B cell (primary cell): ENCODE results near the gene TMEM150A. TPM values are rescaled to one million over a fixed set of nuclear protein-coding genes. Genes with fewer than 3 reads are reported as not detected.

ENCODE experiments used
- ATAC-seq: fragments of 200-7000 bp; cut with Tn5 transposase; one replicate; pipeline ENCODE4 v1.10.0; 2021; ENCODE audit warnings: low read depth, mild to moderate bottlenecking, moderate number of reproducible peaks, moderate library complexity
- CTCF ChIA-PET: fragments of 350-600 bp; sonication (Branson Sonifier 250); formaldehyde crosslinking; loops from one replicate; lab custom pipeline; 2021; ENCODE audit warnings: antibody characterized with exemption, inconsistent platforms; lab: Charles Lee
- POLR2A ChIA-PET: fragments of 350-600 bp; sonication (Branson Sonifier 250); formaldehyde crosslinking; loops from one replicate; lab custom pipeline; 2021; ENCODE audit warnings: antibody characterized with exemption; lab: Charles Lee
- DNase-seq: peaks from one replicate; pipeline ENCODE4 v3.0.0; 2013
- H2AFZ ChIP-seq: 2 replicates; pipeline ENCODE4 v1.6.1; 2012; ENCODE audit warnings: mild to moderate bottlenecking, low read depth, low read length; ENCODE audit not compliant: insufficient read depth, poor library complexity, severe bottlenecking
- H3K27ac ChIP-seq, 2 donors: 1 replicate in 1 of 2; 2 replicates in 1 of 2; pipeline ENCODE4 v1.5.1; 2012 to 2013; ENCODE audit warnings: low read length in 2 of 2, mild to moderate bottlenecking in 2 of 2, moderate library complexity in 1 of 2
- H3K27me3 ChIP-seq, 4 experiments: fragments of 200-600 bp in 1 of 4; sonication (generic) in 1 of 4; replicated peaks in 1 of 4; 1 replicate in 2 of 4; 2 replicates in 2 of 4; pipeline versions ENCODE4 v1.6.1 to v1.7.0; 2013 to 2016; ENCODE audit warnings: low read length in 3 of 4, mild to moderate bottlenecking in 2 of 4, mixed read lengths in 1 of 4, moderate library complexity in 1 of 4; ENCODE audit not compliant: insufficient read depth in 4 of 4, control insufficient read depth in 3 of 4; ENCODE audit errors: control extremely low read depth in 1 of 4
- H3K36me3 ChIP-seq, 2 experiments: replicated peaks in 1 of 2; 1 replicate in 1 of 2; 2 replicates in 1 of 2; pipeline versions ENCODE4 v1.6.1 to v1.7.1; 2013; ENCODE audit warnings: low read length in 1 of 2; ENCODE audit not compliant: insufficient read depth in 2 of 2, control insufficient read depth in 1 of 2; ENCODE audit errors: control extremely low read depth in 1 of 2, extremely low read depth in 1 of 2
- H3K4me1 ChIP-seq, 2 donors: fragments of 200-600 bp in 1 of 2; sonication (generic) in 1 of 2; 1 replicate in 1 of 2; 2 replicates in 1 of 2; pipeline versions ENCODE4 v1.5.1 to v1.6.1; 2013 to 2017; ENCODE audit warnings: low read length in 2 of 2; ENCODE audit not compliant: control insufficient read depth in 2 of 2, insufficient read depth in 2 of 2
- H3K4me2 ChIP-seq: replicated peaks from 2 replicates; pipeline ENCODE3; 2012; ENCODE audit warnings: mild to moderate bottlenecking, low read depth, low read length; ENCODE audit not compliant: poor library complexity, severe bottlenecking
- H3K4me3 ChIP-seq, 5 experiments: fragments of 200-600 bp in 1 of 5; sonication (generic) in 1 of 5; 1 replicate in 3 of 5; 2 replicates in 2 of 5; pipeline versions ENCODE4 v1.5.1 to v1.7.0; 2011 to 2016; ENCODE audit warnings: low read length in 4 of 5, mild to moderate bottlenecking in 4 of 5, low read depth in 2 of 5, control low read depth in 1 of 5, moderate library complexity in 1 of 5; ENCODE audit not compliant: insufficient read depth in 1 of 5; ENCODE audit errors: control extremely low read depth in 1 of 5, extremely low read depth in 1 of 5
- H3K79me2 ChIP-seq: fragments of 200-600 bp; sonication (generic); one replicate; pipeline ENCODE4 v1.6.0; 2016; ENCODE audit warnings: low read length; ENCODE audit not compliant: control insufficient read depth, insufficient read depth
- H3K9ac ChIP-seq: fragments of 200-600 bp; sonication (generic); 2 replicates; pipeline ENCODE4 v1.6.1; 2017; ENCODE audit warnings: mild to moderate bottlenecking, low read length, moderate library complexity
- H3K9me3 ChIP-seq, 3 donors: one replicate each; pipeline versions ENCODE4 v1.6.1 to v1.7.1; 2013; ENCODE audit warnings: low read length in 2 of 3; ENCODE audit not compliant: control insufficient read depth in 2 of 3, insufficient read depth in 1 of 3; ENCODE audit errors: control extremely low read depth in 1 of 3
- H4K20me1 ChIP-seq: 2 replicates; pipeline ENCODE4 v1.6.0; 2012; ENCODE audit warnings: mild to moderate bottlenecking, low read length; ENCODE audit not compliant: insufficient read depth, control insufficient read depth, poor library complexity, severe bottlenecking
- H3K27ac Mint-ChIP-seq: one replicate; pipeline ENCODE4 v1.8.0; 2021; ENCODE audit warnings: mixed read lengths
- H3K27me3 Mint-ChIP-seq: one replicate; pipeline ENCODE4 v1.8.0; 2021; ENCODE audit warnings: mixed read lengths
- H3K4me1 Mint-ChIP-seq: one replicate; pipeline ENCODE4 v1.8.0; 2021; ENCODE audit warnings: mixed read lengths
- H3K4me3 Mint-ChIP-seq: one replicate; pipeline ENCODE4 v1.8.0; 2021; ENCODE audit warnings: mixed read lengths
- H3K9me3 Mint-ChIP-seq: one replicate; pipeline ENCODE4 v1.8.0; 2022; ENCODE audit warnings: mixed read lengths; ENCODE audit not compliant: insufficient read depth
- EZH2 ChIP-seq: IDR thresholded peaks from 2 replicates; pipeline ENCODE4 v1.6.1; 2012; ENCODE audit warnings: borderline replicate concordance, low read depth, mild to moderate bottlenecking, moderate library complexity, low read length; ENCODE audit not compliant: insufficient read depth, poor library complexity, severe bottlenecking
- WGBS: methylation state at CpG from one replicate; pipeline ENCODE4 v1.1.5; 2013; ENCODE audit warnings: missing lambda C conversion rate; ENCODE audit not compliant: insufficient coverage; 5-methylcytosine and 5-hydroxymethylcytosine counted together
- intact Hi-C: fragments of 100-400 bp; cut with micrococcal nuclease; formaldehyde crosslinking; loops from one replicate; pipeline ENCODE4 v1.10.0; 2022
- polyA plus RNA-seq: library from polyadenylated mRNA; depleted of rRNA; stranded (reverse); fragments of >200 nt; gene quantifications from 2 replicates; pipeline ENCODE4 v1.2.3, GENCODE V29; 2012
- total RNA-seq, 2 donors: library from RNA; stranded (reverse); fragments of 120-200 nt in 1 of 2; gene quantifications; 1 replicate in 1 of 2; 2 replicates in 1 of 2; pipeline versions ENCODE4 v1.2.3 to v1.2.4, GENCODE V29; 2013 to 2022
- TF ChIP-seq, protein P1 (sequence below): fragments of 200-600 bp; IDR thresholded peaks from one replicate; pipeline ENCODE4 v1.8.0; 2022; ENCODE audit warnings: antibody characterized with exemption, mild to moderate bottlenecking

TMEM150A gene
- total and polyA plus RNA-seq, 2 donors (not counting 1 experiment from before 2014, with no cell fraction given): 23.0 to 26.4 TPM

DNA sequence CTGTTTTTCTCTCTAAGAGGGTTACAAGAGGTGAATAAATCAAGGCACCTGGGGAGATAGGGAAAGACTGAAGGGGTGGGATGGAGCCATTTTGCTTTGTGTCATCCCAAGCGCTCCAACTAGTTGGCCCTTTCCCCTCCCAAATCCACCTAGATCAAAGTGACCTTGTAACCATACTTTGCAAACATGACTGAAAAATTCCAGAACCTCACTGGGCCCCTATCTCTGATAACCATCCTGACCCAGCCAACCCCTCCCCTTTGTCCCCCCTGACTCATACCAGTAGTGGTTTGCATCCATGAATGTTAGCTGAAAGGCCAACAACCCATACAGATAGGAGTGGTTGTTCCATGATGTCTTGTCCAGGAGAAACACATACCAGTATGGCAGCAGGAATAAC is 44.3 kb downstream of the TMEM150A start:
- no peak for DNase-seq
- ChIA-PET CTCF (interaction anchor here (1.6 kb wide), 1 partner anchor 137 kb away, joined by 3 read pairs; no protein-coding TSS in a partner anchor), POLR2A (no interaction called here)
- peaks cover 4% of the 10 kb centered on the region for H4K20me1 ChIP-seq
- WGBS: 100% methylated on average over 1 of the region's 1 CpG
- H3K9me3 ChIP-seq: no peaks in the 10 kb centered on the region
- peaks cover 49% of the 10 kb centered on the region for H3K79me2 ChIP-seq
- H2AFZ ChIP-seq: no peak overlapping the region
- TF ChIP-seq, protein P1, sequence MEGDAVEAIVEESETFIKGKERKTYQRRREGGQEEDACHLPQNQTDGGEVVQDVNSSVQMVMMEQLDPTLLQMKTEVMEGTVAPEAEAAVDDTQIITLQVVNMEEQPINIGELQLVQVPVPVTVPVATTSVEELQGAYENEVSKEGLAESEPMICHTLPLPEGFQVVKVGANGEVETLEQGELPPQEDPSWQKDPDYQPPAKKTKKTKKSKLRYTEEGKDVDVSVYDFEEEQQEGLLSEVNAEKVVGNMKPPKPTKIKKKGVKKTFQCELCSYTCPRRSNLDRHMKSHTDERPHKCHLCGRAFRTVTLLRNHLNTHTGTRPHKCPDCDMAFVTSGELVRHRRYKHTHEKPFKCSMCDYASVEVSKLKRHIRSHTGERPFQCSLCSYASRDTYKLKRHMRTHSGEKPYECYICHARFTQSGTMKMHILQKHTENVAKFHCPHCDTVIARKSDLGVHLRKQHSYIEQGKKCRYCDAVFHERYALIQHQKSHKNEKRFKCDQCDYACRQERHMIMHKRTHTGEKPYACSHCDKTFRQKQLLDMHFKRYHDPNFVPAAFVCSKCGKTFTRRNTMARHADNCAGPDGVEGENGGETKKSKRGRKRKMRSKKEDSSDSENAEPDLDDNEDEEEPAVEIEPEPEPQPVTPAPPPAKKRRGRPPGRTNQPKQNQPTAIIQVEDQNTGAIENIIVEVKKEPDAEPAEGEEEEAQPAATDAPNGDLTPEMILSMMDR: no peak
- TF ChIP-seq EZH2: no peak
- H3K4me3 Mint-ChIP-seq: peak overlapping the region; percentile 29
- H3K4me1 Mint-ChIP-seq: peaks cover 23% of the 10 kb centered on the region
- no peak overlapping the region for H3K27ac Mint-ChIP-seq
- no peaks in the 10 kb centered on the region for H3K27me3 ChIP-seq
- H3K9me3 Mint-ChIP-seq: no peaks in the 10 kb centered on the region
- intact Hi-C loops: no loop called here
- ATAC-seq: no peak
- H3K27ac ChIP-seq: no peak overlapping the region
- H3K9ac ChIP-seq: no peak overlapping the region
- H3K4me1 ChIP-seq: peaks cover 11 to 18% of the 10 kb centered on the region in 2 donors
- H3K4me2 ChIP-seq: no peak overlapping the region
- peaks cover 0 to 37% of the 10 kb centered on the region in 2 experiments for H3K36me3 ChIP-seq
- H3K4me3 ChIP-seq: no peak overlapping the region
- H3K27me3 Mint-ChIP-seq: no peaks in the 10 kb centered on the region

DNA sequence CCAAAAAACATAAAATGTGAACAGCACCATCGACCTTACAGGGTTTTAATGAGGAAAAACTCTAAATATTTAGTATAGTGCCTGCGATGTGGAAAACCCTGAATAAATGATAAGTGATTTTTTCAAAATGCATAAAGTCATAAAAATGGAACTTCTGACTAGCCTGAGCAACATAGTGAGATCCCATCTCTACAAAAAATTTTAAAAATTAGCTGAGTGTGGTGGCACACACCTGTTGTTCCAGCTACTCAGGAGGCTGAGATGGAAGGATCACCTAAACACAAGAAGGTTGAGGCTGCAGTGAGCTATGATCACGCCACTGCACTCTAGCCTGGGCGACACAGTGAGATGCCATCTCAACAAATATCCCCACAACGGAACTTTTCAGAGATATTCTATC is 45.4 kb downstream of the TMEM150A start:
- POLR2A ChIA-PET: interaction anchor here (0.6 kb wide), 1 partner anchor 138 kb away, joined by 3 read pairs; no protein-coding TSS in a partner anchor
- TF ChIP-seq EZH2: no peak
- TF ChIP-seq, protein P1: no peak
- Mint-ChIP-seq H3K4me3 (no peak overlapping the region), H3K27ac (no peak overlapping the region), H3K9me3 (no peaks in the 10 kb centered on the region), H3K27me3 (no peaks in the 10 kb centered on the region), H3K4me1 (peaks cover 22% of the 10 kb centered on the region)
- Histone ChIP-seq H2AFZ (no peak overlapping the region), H3K9ac (no peak overlapping the region), H3K4me1 (peaks cover 10 to 17% of the 10 kb centered on the region in 2 donors), H3K4me3 (no peak overlapping the region), H3K27ac (no peak overlapping the region), H3K9me3 (no peaks in the 10 kb centered on the region), H3K36me3 (peaks cover 0 to 44% of the 10 kb centered on the region in 2 experiments), H3K4me2 (no peak overlapping the region), H4K20me1 (peaks cover 4% of the 10 kb centered on the region), H3K27me3 (no peaks in the 10 kb centered on the region), H3K79me2 (peaks cover 48% of the 10 kb centered on the region)
- intact Hi-C loops: no loop called here
- CTCF ChIA-PET: interaction anchor here (1.2 to 10.0 kb wide), 4 partner anchors 9 to 257 kb away, joined by 3 to 299 read pairs (median 4); partner anchors contain the start of gene SH2D6
- no CpG with 5 or more reads among the region's 5 CpGs for WGBS
- ATAC-seq (no peak), DNase-seq (no peak)
